AG09319 (cell line): ENCODE data around the gene SPEN.
"Not testable (repeated sequence)": the region's sequence is repeated elsewhere in the genome, so short reads cannot be mapped to it uniquely, and the experiment has no call there.

Experiments used
- DNase-seq: peaks from one replicate; pipeline ENCODE4 v3.0.0-alpha.2; 2010; ENCODE audit warnings: low read depth; ENCODE audit errors: extremely low read depth
- CTCF ChIP-seq: IDR thresholded peaks from 2 replicates; pipeline ENCODE4 v1.5.1; 2011; ENCODE audit warnings: low read depth, mild to moderate bottlenecking, inconsistent platforms, low read length, moderate library complexity

The SPEN gene

GRCh38 chr1:15975358-15975804 is 127.9 kb downstream of the SPEN start:
- no peak for DNase-seq
- TF ChIP-seq CTCF: no peak; the same call in none of the 2 replicates

GRCh38 chr1:15975805-15976680 is 128.5 kb downstream of the SPEN start, which contains the start of gene ZBTB17:
ZBTB17 (minus strand) TSS chr1:15976101; CDS start chr1:15948495, 27,606 bp downstream.
- no peak for TF ChIP-seq CTCF
- DNase-seq: peak; percentile 81

GRCh38 chr1:15977947-15978346 is 130.4 kb downstream of the SPEN start:
- DNase-seq: not testable (repeated sequence)

GRCh38 chr1:15981679-15982078 is 134.2 kb downstream of the SPEN start:
- no peak for TF ChIP-seq CTCF

GRCh38 chr1:15983275-15983674 is 135.8 kb downstream of the SPEN start:
- TF ChIP-seq CTCF: no peak
- DNase-seq: no peak

More at GRCh38 chr1:15981679-15982078, 134.2 kb downstream of the SPEN start:
- DNase-seq: no peak

GRCh38 chr1:15985611-15986297 is 138.2 kb downstream of the SPEN start:
- TF ChIP-seq CTCF: no peak
- DNase-seq: no peak

- no peak for TF ChIP-seq CTCF
- DNase-seq: no peak
Measured at GRCh38 chr1:15988856-15989736, 141.6 kb downstream of the SPEN start.
